Superior temporal gyrus (tissue), 1 donor: ENCODE results near the gene RIBC2.

ENCODE experiments used
- DNase-seq: peaks from one replicate; pipeline ENCODE4 v3.0.0-alpha.2; 2016; ENCODE audit errors: extremely low spot score

Gene RIBC2

GRCh38 chr22:45473626-45474237, 60.2 kb downstream of the RIBC2 start:
- DNase-seq, result no peak

- DNase-seq, result no peak
Observed at GRCh38 chr22:45475063-45475747, 61.7 kb downstream of the RIBC2 start.

DNA sequence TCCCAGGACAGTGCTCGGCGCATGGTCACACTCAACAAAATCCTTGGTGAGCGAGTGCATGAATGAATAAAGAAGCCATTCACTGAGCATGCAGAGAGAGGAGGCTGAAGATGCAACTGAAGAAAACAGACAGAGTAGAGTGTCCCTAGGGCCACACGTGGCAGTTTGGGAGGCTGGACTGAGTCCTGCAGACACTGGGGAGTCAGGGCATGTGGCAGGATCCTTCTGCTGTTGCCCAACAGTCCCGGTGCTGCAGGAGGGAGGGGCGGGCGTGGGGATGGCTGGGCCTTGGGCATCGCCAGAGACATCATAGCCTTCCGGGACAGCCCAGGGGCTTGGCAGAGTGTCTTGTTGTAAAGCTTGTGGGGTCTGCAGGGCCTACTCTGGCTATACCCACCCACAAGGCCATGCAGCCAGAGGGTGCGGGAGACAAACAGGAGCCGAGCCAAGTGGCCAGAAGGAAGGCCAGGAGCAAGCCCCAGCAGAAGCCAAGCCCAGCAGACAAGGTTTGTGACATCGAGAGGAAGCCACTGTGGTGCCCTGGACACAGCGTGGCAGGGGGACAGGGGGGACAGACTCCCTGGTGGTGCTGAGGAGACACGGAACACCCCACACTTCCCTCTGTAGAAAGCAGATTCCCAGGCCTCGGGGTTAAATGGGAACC, 62.5 kb downstream of the RIBC2 start:
- DNase-seq, result no peak

DNA sequence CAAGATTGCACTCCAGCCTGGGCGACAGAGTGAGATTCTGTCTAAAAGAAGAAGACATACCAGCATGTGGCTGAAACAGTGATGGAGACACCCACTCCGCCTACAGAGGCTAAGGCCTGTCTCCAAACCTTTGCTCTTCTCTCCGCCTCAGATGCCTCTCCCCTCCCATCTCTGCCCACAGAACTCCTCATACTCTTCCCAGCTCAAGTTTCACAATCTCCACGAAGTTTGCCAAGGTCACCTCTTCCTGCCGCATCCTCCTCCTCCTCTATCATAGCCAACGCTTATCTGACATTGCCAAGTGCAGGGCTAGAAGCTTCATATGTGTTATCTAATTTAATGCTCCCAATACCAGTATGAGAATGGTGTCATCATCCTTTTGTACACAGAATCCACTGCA, 63.3 kb downstream of the RIBC2 start:
- DNase-seq, result no peak

DNA sequence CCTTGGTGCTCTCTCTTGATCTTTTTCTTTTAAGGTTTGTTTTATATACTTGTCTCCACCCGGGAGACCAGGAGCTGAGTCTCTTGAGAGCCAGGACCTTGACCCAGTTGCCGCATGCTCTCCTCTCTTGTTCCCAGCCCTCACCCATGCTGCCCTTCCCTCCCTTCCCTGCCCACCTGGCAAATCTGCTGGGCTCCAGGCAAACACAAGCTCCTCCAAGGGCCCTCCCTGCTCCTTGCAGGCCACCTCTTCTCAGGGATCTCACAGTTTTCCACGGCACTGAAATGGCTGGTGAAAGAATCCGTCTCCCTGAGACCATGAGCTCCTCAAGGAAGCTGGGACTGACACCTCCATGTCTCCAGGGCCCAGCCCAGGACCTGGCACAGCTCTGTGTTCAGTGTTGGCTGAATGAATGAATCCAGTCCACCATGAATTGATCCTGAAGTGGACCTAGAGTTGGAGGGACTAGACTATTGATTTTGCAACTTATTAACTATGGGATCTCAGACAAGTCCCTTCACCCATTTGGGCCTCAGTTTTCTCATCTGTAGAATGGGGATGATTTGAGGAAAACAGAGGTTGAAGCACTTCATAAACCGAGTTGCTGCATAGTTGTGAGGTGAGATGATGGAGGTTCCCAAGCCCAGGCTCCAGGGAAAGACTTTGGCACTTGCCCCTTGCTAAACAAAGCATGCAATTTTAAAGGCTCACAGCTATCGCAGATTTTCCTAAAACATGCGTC, 64.0 kb downstream of the RIBC2 start:
- no peak for DNase-seq

- DNase-seq, result no peak
Observed at GRCh38 chr22:45478108-45478771, 64.7 kb downstream of the RIBC2 start.

GRCh38 chr22:45480717-45481116, 67.2 kb downstream of the RIBC2 start:
- no peak for DNase-seq

DNA sequence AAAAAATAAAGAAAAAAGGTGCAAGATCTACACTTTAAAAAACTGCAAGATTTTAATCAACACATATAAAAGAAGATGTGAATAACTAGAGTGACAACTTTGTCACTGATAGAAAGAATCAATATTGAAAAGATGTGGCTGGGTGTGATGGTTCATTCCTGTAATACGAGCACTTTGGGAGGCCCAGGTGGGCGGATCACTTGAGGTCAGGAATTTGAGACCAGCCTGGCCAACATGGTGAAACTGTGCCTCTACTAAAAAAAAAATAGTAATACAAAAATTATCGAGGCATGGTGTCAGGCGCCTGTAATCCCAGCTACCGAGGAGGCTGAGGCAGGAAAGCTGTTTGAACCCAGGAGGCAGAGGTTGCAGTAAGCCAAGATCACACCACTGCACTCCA, 68.2 kb downstream of the RIBC2 start:
- DNase-seq, result no peak
